ENCODE measurements around the gene FBXO8. TPM values are rescaled to one million over a fixed set of nuclear protein-coding genes. Genes with fewer than 3 reads are reported as not detected.

FBXO8 gene
- total and polyA plus RNA-seq, 4 donors = 15.6 to 48.0 (median 22.3) TPM

DNA sequence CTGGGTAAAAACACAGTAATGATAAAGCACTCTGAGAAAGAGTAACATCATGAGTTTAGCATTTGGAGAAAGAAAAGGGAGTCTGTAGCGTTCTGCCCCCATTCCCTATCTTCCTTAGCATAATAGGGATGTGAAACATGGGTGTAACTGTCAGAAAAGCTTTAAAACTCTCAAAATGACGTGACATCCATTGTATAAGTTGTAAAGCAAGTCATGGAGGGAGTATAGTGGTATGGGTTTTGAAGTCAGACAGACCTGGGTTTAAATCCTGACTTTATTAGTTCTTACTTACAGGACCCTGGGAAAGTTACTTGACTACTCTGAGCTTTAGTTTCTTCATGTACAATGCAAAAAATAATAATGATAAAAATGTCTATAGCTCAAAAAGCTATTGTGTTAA, 17.1 kb downstream of the FBXO8 start:
- no peaks in the 10 kb centered on the region for H3K27me3 ChIP-seq (ENCODE audit: control insufficient read depth in 3 of 3, insufficient read depth in 3 of 3, low read length in 2 of 3)
- DNase-seq (no peak), ATAC-seq (ENCODE audit: insufficient read depth, low FRiP score) (no peak)
- no peak overlapping the region for H3K4me3 ChIP-seq
- no peak overlapping the region for H3K27ac ChIP-seq (ENCODE audit: low read depth in 1 of 2, low read length in 1 of 2)
- H3K4me1 ChIP-seq (ENCODE audit: control insufficient read depth in 5 of 5, insufficient read depth in 5 of 5, low read length in 5 of 5) = peaks cover 0 to 13% (median 0%) of the 10 kb centered on the region in 5 donors
- no peaks in the 10 kb centered on the region for H3K9me3 ChIP-seq (ENCODE audit: control insufficient read depth in 4 of 4, insufficient read depth in 3 of 4, low read length in 3 of 4)
- TF ChIP-seq, protein P1, sequence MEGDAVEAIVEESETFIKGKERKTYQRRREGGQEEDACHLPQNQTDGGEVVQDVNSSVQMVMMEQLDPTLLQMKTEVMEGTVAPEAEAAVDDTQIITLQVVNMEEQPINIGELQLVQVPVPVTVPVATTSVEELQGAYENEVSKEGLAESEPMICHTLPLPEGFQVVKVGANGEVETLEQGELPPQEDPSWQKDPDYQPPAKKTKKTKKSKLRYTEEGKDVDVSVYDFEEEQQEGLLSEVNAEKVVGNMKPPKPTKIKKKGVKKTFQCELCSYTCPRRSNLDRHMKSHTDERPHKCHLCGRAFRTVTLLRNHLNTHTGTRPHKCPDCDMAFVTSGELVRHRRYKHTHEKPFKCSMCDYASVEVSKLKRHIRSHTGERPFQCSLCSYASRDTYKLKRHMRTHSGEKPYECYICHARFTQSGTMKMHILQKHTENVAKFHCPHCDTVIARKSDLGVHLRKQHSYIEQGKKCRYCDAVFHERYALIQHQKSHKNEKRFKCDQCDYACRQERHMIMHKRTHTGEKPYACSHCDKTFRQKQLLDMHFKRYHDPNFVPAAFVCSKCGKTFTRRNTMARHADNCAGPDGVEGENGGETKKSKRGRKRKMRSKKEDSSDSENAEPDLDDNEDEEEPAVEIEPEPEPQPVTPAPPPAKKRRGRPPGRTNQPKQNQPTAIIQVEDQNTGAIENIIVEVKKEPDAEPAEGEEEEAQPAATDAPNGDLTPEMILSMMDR (IDR thresholded peaks at IDR 0.05; ENCODE audit: control extremely low read depth, extremely low read depth) = no peak
- no peak overlapping the region for H3K9ac ChIP-seq (ENCODE audit: insufficient read depth in 1 of 2, low read length in 2 of 2)
- H3K36me3 ChIP-seq (ENCODE audit: control insufficient read depth in 4 of 4, insufficient read depth in 4 of 4, low read length in 4 of 4) = peaks cover 0 to 3% (median under 1%) of the 10 kb centered on the region in 4 donors
- WGBS, 2 donors = 81 to 88% methylated on average over 2 of the region's 2 CpGs

DNA sequence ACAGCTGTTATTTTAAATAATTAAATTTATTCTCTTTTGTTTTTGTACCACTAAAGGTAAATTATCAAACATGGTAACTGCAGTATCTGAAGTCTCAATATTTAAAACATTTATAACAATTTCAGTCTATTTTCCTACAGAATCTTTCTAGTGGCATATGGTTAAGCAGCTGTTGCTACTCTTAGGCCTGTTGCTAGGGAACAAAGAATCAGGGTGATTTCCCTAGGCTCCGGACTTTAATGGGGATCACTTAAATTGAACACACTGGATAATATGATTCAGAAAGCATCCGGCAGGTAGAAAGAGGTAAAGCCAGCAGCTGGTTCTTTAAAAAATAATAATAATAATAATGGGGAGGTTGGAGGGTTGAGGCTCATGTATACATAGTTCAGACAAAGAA, 17.6 kb downstream of the FBXO8 start:
- H3K9me3 ChIP-seq (ENCODE audit: control insufficient read depth in 4 of 4, insufficient read depth in 3 of 4, low read length in 3 of 4) = no peaks in the 10 kb centered on the region
- H3K36me3 ChIP-seq (ENCODE audit: control insufficient read depth in 4 of 4, insufficient read depth in 4 of 4, low read length in 4 of 4) = peaks cover 0 to 3% (median under 1%) of the 10 kb centered on the region in 4 donors
- no peak overlapping the region for H3K9ac ChIP-seq (ENCODE audit: insufficient read depth in 1 of 2, low read length in 2 of 2)
- peaks cover 0 to 13% (median 0%) of the 10 kb centered on the region in 5 donors for H3K4me1 ChIP-seq (ENCODE audit: control insufficient read depth in 5 of 5, insufficient read depth in 5 of 5, low read length in 5 of 5)
- no peak for ATAC-seq (ENCODE audit: insufficient read depth, low FRiP score)
- H3K27me3 ChIP-seq (ENCODE audit: control insufficient read depth in 3 of 3, insufficient read depth in 3 of 3, low read length in 2 of 3) = no peaks in the 10 kb centered on the region
- H3K27ac ChIP-seq (ENCODE audit: low read depth in 1 of 2, low read length in 1 of 2) = no peak overlapping the region
- peak in 1 of 3 donors; percentile 11 for DNase-seq
- 75 to 86% methylated on average over 2 of the region's 2 CpGs for WGBS, 2 donors
- H3K4me3 ChIP-seq = no peak overlapping the region
- TF ChIP-seq, protein P1 (IDR thresholded peaks at IDR 0.05; ENCODE audit: control extremely low read depth, extremely low read depth) = no peak

DNA sequence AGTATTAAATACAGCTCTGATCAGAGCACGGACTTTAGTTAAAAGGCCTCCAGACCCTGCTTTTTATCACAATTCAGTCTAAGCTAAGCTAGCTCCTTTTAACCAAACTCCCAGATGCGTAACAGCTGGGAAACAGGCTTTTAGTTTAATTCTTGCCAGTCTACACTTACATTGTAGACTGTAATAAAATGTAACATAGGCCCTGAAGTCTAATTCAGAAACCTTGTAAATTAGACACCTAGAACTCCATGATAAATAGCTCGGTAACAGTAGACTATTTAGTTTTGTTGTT, 20.1 kb downstream of the FBXO8 start:
- 95 to 96% methylated on average over 3 of the region's 3 CpGs for WGBS, 2 donors
- Histone ChIP-seq H3K27me3 (ENCODE audit: control insufficient read depth in 3 of 3, insufficient read depth in 3 of 3, low read length in 2 of 3) (no peaks in the 10 kb centered on the region), H3K4me3 (no peak overlapping the region), H3K9me3 (ENCODE audit: control insufficient read depth in 4 of 4, insufficient read depth in 3 of 4, low read length in 3 of 4) (no peaks in the 10 kb centered on the region), H3K4me1 (ENCODE audit: control insufficient read depth in 5 of 5, insufficient read depth in 5 of 5, low read length in 5 of 5) (peaks cover 0 to 13% (median 0%) of the 10 kb centered on the region in 5 donors), H3K27ac (ENCODE audit: low read depth in 1 of 2, low read length in 1 of 2) (no peak overlapping the region), H3K9ac (ENCODE audit: insufficient read depth in 1 of 2, low read length in 2 of 2) (no peak overlapping the region), H3K36me3 (ENCODE audit: control insufficient read depth in 4 of 4, insufficient read depth in 4 of 4, low read length in 4 of 4) (peaks cover 0 to 6% (median under 1%) of the 10 kb centered on the region in 4 donors)
- ATAC-seq (ENCODE audit: insufficient read depth, low FRiP score) = no peak
- DNase-seq = peak in 1 of 3 donors; percentile 4
- TF ChIP-seq, protein P1 (IDR thresholded peaks at IDR 0.05; ENCODE audit: control extremely low read depth, extremely low read depth) = no peak

Measured in lung (tissue), 12 donors.